IPS-20b (cell line): ENCODE results near the gene TRABD2B.

Source experiments
- H3K27ac ChIP-seq: one replicate; pipeline ENCODE4 v1.5.1; 2013; ENCODE audit warnings: low read length
- H3K27me3 ChIP-seq: 2 replicates; pipeline ENCODE4 v1.6.1; 2013; ENCODE audit warnings: mild to moderate bottlenecking, low read length, inconsistent platforms; ENCODE audit not compliant: insufficient read depth
- H3K36me3 ChIP-seq: 2 replicates; pipeline ENCODE4 v1.6.1; 2013; ENCODE audit warnings: low read depth, mild to moderate bottlenecking, inconsistent platforms, low read length, moderate library complexity; ENCODE audit not compliant: insufficient read depth
- H3K4me1 ChIP-seq: 2 replicates; pipeline ENCODE4 v1.6.1; 2013; ENCODE audit warnings: mild to moderate bottlenecking, control low read depth, inconsistent platforms, low read length, moderate library complexity; ENCODE audit not compliant: insufficient read depth
- H3K4me3 ChIP-seq: 2 replicates; pipeline ENCODE4 v1.5.1; 2013; ENCODE audit warnings: mild to moderate bottlenecking, low read length, inconsistent platforms
- H3K9ac ChIP-seq: 2 replicates; pipeline ENCODE4 v1.6.1; 2013; ENCODE audit warnings: low read depth, mild to moderate bottlenecking, inconsistent platforms, low read length, moderate library complexity
- H3K9me3 ChIP-seq: 2 replicates; pipeline ENCODE4 v1.6.1; 2013; ENCODE audit warnings: mild to moderate bottlenecking, low read depth, low read length, inconsistent platforms; ENCODE audit not compliant: insufficient read depth

The TRABD2B gene

GRCh38 chr1:47838562-47839432 is 158.4 kb downstream of the TRABD2B start:
- Histone ChIP-seq H3K27me3 (no peaks in the 10 kb centered on the region), H3K4me1 (peaks cover 15% of the 10 kb centered on the region), H3K9me3 (peaks cover 8% of the 10 kb centered on the region), H3K27ac (no peak overlapping the region), H3K4me3 (no peak overlapping the region), H3K36me3 (no peaks in the 10 kb centered on the region), H3K9ac (no peak overlapping the region)

- Histone ChIP-seq H3K36me3 (no peaks in the 10 kb centered on the region), H3K4me3 (no peak overlapping the region), H3K4me1 (peaks cover 11% of the 10 kb centered on the region), H3K27me3 (no peaks in the 10 kb centered on the region), H3K27ac (no peak overlapping the region), H3K9ac (no peak overlapping the region), H3K9me3 (peaks cover 8% of the 10 kb centered on the region)
These were observed 159.2 kb downstream of the TRABD2B start for GRCh38 chr1:47837866-47838561.

- Histone ChIP-seq H3K27ac (no peak overlapping the region), H3K36me3 (no peaks in the 10 kb centered on the region), H3K4me3 (no peak overlapping the region), H3K9ac (no peak overlapping the region), H3K9me3 (peaks cover 8% of the 10 kb centered on the region), H3K4me1 (peaks cover 3% of the 10 kb centered on the region; the same call in 1 of the 2 replicates), H3K27me3 (no peaks in the 10 kb centered on the region)
These were observed 159.9 kb downstream of the TRABD2B start for GRCh38 chr1:47837056-47837830.

- H3K36me3 ChIP-seq: no peaks in the 10 kb centered on the region
- H3K4me1 ChIP-seq: peaks cover 11% of the 10 kb centered on the region; the same call in 1 of the 2 replicates
- no peak overlapping the region for H3K27ac ChIP-seq
These were observed 161.8 kb downstream of the TRABD2B start for GRCh38 chr1:47835409-47835808.

GRCh38 chr1:47834326-47834725 is 162.9 kb downstream of the TRABD2B start:
- peaks cover 13% of the 10 kb centered on the region; the same call in 1 of the 2 replicates for H3K4me1 ChIP-seq
- no peak overlapping the region for H3K4me3 ChIP-seq
- H3K27ac ChIP-seq: no peak overlapping the region
- no peak overlapping the region for H3K9ac ChIP-seq
- H3K36me3 ChIP-seq: no peaks in the 10 kb centered on the region
- H3K9me3 ChIP-seq: peaks cover 8% of the 10 kb centered on the region
- no peaks in the 10 kb centered on the region for H3K27me3 ChIP-seq

More at GRCh38 chr1:47835409-47835808, 161.8 kb downstream of the TRABD2B start:
- H3K4me3 ChIP-seq: no peak overlapping the region
- peaks cover 8% of the 10 kb centered on the region for H3K9me3 ChIP-seq
- H3K27me3 ChIP-seq: no peaks in the 10 kb centered on the region
- no peak overlapping the region for H3K9ac ChIP-seq

- H3K9me3 ChIP-seq: peaks cover 7% of the 10 kb centered on the region
- H3K9ac ChIP-seq: no peak overlapping the region
- H3K27me3 ChIP-seq: no peaks in the 10 kb centered on the region
- H3K4me1 ChIP-seq: peaks cover 13% of the 10 kb centered on the region; the same call in 1 of the 2 replicates
- no peaks in the 10 kb centered on the region for H3K36me3 ChIP-seq
- H3K4me3 ChIP-seq: no peak overlapping the region
- H3K27ac ChIP-seq: no peak overlapping the region
These were observed 166.4 kb downstream of the TRABD2B start for GRCh38 chr1:47830641-47831333.

- H3K4me1 ChIP-seq: peaks cover 13% of the 10 kb centered on the region; the same call in 1 of the 2 replicates
These were observed 167.2 kb downstream of the TRABD2B start for GRCh38 chr1:47830021-47830420.

GRCh38 chr1:47828978-47829377 is 168.2 kb downstream of the TRABD2B start:
- Histone ChIP-seq H3K4me3 (no peak overlapping the region), H3K4me1 (peaks cover 13% of the 10 kb centered on the region; the same call in 1 of the 2 replicates), H3K9me3 (no peaks in the 10 kb centered on the region), H3K27ac (no peak overlapping the region), H3K36me3 (no peaks in the 10 kb centered on the region), H3K27me3 (no peaks in the 10 kb centered on the region), H3K9ac (no peak overlapping the region)

More at GRCh38 chr1:47830021-47830420, 167.2 kb downstream of the TRABD2B start:
- Histone ChIP-seq H3K27me3 (no peaks in the 10 kb centered on the region), H3K4me3 (no peak overlapping the region), H3K36me3 (no peaks in the 10 kb centered on the region), H3K27ac (no peak overlapping the region), H3K9me3 (no peaks in the 10 kb centered on the region), H3K9ac (no peak overlapping the region)

- no peak overlapping the region for H3K4me3 ChIP-seq
These were observed 170.1 kb downstream of the TRABD2B start for GRCh38 chr1:47827109-47827508.

GRCh38 chr1:47824716-47825115 is 172.5 kb downstream of the TRABD2B start:
- Histone ChIP-seq H3K4me1 (no peaks in the 10 kb centered on the region; the same call in 1 of the 2 replicates), H3K4me3 (no peak overlapping the region), H3K27me3 (no peaks in the 10 kb centered on the region), H3K27ac (no peak overlapping the region), H3K9me3 (no peaks in the 10 kb centered on the region), H3K9ac (no peak overlapping the region), H3K36me3 (no peaks in the 10 kb centered on the region)

More at GRCh38 chr1:47827109-47827508, 170.1 kb downstream of the TRABD2B start:
- Histone ChIP-seq H3K27ac (no peak overlapping the region), H3K27me3 (no peaks in the 10 kb centered on the region), H3K4me1 (peaks cover 13% of the 10 kb centered on the region; the same call in 1 of the 2 replicates), H3K9ac (no peak overlapping the region), H3K9me3 (no peaks in the 10 kb centered on the region), H3K36me3 (no peaks in the 10 kb centered on the region)

- no peak overlapping the region for H3K9ac ChIP-seq
These were observed 172.9 kb downstream of the TRABD2B start for GRCh38 chr1:47824297-47824696.

More at GRCh38 chr1:47824297-47824696, 172.9 kb downstream of the TRABD2B start:
- no peaks in the 10 kb centered on the region for H3K9me3 ChIP-seq
- H3K4me3 ChIP-seq: no peak overlapping the region
- no peaks in the 10 kb centered on the region; the same call in 1 of the 2 replicates for H3K4me1 ChIP-seq
- no peaks in the 10 kb centered on the region for H3K36me3 ChIP-seq
- H3K27ac ChIP-seq: no peak overlapping the region
- H3K27me3 ChIP-seq: no peaks in the 10 kb centered on the region
